SKM-1 treated with dmso at 0.1 percent for 144 hours (cell line): ENCODE measurements around the gene THBS4.
A peak's percentile ranks its signal among the peaks of the same experiment; 100 is the strongest.
"Not testable (repeated sequence)": the region's sequence is repeated elsewhere in the genome, so short reads cannot be mapped to it uniquely, and the experiment has no call there.

Experiments used
- DNase-seq: peaks from one replicate; lab custom pipeline; 2025; ENCODE audit not compliant: unreplicated experiment; lab: John Stamatoyannopoulos, UW

THBS4 gene

DNA sequence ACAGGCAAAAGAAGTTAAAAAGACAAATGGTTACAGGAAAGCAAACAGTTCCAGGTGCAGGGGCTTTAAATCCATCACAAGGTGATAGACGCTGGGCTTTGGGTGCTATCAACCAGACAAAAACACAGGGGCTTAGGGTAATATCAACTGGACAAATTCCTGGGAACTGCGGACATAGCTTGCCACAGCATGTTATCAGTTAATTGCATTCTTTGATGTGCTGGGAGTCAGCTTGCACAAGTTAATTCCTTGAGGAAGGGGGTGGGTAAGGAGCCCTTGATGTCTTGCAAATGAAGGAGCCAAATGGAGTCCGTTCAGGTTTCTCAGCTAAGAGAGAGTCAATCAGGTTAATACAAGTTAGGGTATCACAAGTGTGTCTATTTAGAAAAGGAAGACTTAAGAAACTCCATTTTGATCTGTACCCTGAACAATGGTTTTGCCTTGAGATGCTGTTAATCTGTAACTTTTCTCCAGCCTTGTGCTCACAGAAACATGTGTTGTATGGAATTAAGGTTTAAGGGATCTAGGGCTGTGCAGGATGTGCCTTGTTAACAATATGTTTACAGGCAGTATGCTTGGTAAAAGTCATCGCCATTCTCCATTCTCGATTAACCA is 76.3 kb downstream of the THBS4 start:
- DNase-seq, result not testable (repeated sequence)

DNA sequence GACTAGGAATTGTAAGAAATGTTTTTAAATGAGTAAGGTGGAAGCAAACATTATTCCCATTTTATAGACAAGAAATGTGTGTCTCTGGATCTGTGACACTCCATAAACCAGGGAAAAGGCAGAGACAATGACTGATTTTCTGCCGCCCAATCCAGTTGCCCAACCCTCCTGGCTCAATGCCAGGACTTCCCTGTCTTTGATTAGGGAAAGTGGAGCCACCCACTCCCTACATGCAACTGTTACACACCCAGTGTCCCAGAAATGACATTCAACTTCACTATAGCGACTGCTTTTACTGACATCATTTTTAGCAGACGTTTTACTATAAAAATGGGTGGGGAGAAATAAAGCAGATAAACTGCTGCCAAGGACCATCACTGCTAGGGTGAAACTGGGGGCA is 79.7 kb downstream of the THBS4 start:
- DNase-seq, result no peak

DNA sequence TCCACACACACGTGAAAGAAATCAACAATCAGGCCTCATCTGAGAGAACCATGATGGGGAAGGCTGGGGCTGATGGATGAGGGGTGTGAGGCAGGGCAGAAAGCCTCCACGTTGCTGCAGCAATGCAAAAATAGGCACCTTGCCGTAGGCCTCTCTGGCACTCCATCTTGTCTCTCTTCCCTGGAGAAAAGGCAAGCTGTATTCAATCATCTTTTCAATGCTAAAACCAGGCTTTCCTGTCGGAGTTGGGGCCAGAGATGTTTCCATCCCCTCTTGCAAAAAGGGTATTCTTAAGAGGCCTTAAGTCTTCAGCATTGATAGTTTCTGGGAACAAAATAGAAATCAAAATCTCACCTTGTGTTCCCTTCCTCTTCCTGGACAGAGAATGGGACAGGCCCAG is 80.9 kb downstream of the THBS4 start:
- no peak for DNase-seq

DNA sequence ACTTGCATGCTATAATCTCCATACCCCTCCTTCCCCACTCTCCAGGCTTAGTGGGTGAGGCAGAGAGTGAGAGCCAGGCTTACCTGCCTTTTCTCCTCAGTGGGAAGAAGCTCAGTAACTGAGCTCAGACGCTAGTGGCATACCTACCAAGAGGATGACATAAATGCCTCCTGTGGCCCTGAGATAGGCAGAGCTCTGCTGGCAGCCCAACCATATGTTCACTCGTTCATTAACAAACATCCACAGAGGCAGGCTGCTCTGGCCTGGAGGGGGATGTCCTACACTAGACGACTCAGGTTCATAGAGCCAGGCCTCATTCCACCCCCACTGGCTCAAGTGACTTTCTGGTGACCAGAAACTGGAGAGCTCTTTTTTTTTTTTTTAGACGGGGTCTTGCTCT is 81.3 kb downstream of the THBS4 start:
- DNase-seq, result no peak

DNA sequence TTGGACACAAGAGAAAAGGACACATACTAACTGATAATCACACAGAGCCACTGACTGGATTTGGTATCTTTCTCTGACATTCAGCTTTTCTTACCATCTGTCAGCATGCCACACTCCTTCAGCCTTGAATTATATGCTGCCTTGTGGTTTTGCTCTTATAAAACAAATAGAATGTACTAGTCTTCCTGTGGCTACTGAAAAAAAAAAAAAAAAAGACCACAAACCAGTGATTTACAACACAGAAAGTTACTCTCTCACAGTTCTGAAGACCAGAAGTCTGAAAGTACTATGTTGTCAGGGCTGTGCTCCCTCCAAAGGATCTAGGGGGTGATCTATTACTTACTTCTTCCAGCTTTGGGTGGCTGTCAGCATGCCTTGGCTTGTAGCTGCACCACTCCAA is 82.3 kb downstream of the THBS4 start:
- DNase-seq, result no peak

DNA sequence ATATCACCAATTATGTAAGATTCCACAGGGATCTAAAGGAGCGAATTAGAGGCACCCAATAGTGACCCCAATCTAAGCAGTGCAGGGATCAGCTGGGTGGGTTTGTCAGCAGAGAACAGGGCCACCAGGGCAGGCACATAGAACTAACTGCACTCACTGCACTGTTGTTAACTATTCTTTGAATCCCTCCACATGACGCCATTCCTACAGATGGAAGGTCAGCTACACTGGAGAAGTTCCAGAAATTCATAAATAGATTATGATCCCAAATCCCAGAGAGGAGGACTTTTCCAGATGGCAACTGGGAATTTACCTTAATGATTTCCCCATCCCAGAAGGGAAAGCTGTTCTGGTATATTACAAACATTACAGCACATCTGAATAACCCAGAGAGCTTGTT is 84.2 kb downstream of the THBS4 start:
- no peak for DNase-seq

DNA sequence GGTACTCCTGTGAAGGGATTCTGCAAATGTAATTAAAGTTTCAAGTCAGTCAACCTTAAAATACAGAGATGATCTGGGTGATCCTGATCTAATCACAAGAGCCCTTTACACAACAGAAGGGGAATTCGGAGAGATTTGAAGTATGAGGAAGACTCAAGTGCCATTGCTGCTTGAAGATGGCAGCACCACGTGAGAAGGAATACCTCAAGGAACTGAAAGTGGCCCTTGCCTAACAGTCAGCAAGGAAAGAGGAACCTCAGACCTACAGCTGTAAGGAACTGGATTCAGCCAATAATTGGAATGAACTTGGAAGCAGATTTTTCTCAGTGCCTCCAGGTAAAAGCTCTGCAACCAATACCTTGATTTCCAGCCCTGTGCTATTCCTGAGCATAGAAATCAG is 87.4 kb downstream of the THBS4 start:
- DNase-seq, result peak; percentile 77

DNA sequence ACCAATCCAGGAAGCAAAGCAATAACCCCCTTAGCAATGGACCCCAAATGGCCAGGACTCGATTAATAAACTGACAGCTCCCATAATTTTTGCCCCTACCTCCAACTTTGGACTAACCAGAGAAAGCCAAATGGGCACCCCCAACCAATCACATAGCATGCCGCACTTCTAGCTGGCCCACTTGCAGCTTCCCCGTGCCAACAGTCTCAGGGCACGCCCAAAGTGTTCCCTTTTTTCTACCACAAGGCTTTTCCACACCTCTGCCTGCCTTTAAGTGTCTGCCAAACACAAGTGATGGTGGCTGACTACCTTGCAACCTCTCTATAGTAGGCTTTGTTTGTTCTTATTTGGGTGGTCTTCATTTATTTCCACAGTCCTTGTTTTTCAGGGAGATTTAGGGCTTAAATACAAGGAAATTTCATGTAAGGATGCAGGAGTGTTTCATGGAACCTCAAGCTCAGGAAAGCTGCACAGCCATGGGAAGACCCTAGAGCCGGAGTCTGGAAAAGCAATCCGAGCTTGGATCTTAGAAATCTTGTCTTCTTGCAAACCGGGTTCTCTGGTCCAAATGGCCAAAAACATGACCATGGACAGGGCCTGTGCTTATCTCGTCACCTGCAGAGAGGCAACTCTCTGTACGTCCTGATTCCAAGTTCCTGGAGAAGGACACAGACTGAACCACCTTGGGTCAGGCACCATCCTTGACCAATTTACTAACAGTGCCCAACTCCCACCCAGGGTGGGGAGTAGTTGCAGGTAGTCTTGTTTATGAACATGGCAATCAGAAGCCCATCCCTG is 89.2 kb downstream of the THBS4 start:
- no peak for DNase-seq

DNA sequence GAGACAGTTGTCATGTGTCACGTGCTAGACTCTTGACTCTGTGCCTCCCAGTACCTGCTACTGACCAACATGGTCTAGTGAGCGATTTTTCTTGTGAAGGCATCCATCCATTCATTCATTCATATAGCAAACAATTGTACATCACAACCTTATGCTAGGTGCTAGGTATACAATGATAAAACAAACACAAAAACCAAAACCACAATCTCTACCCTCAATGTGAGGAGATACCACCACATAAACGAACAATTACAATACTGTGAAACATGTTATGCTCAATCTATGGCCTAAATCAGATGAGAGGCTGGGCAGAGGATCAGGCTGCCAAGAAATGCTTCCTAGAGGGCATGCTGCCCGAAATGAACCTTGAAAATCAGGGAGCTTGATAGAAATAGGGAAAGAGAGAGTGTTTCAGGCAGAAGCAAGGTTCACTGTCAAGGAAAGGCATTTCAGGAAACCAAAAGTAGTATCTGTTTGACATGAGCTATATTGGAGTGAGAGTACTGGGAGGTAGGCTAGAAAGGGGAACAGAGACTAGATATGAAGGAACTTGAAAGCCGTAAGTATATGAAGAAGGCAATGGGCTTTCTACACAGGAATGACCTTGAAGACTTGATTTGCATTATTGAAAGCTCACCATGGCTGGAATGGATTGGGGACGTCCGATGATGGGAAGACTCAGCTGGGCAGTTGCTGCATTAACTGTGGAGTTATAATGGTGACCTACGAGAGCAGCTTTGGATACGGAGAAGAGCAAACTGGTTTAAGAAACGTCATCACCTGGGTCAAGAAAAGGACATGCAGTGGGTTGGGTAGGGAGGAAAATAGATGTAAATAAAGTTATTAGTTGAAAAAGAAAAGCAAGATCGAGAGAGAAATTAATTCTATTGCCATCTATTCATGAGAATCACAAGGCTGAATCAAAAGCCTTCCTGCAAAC is 90.1 kb downstream of the THBS4 start:
- peak; percentile 55 for DNase-seq

DNA sequence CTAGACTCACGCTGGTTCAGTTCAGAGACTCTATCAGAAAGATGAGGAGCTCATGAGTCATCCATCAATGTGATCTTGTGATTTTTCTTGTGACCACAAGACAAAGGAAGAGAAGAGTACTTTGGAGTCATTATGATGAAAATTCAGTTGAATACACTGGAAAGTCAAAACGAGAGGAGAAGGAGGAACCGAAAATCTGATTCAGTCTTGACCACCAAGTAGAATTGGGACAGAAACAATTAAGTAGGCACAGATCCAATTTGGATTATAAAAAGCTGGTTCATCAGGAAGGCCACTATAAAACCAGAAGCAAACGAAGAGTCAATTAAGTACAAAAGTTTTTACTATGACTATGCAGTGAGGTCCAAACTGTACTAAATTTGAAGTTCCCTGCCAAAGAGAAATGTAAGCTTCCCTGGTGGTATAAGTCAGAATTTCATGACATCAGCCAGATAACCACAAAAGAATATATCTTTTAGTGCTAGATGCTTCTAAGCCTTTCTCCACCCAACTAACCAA is 90.9 kb downstream of the THBS4 start:
- DNase-seq, result peak; percentile 62

DNA sequence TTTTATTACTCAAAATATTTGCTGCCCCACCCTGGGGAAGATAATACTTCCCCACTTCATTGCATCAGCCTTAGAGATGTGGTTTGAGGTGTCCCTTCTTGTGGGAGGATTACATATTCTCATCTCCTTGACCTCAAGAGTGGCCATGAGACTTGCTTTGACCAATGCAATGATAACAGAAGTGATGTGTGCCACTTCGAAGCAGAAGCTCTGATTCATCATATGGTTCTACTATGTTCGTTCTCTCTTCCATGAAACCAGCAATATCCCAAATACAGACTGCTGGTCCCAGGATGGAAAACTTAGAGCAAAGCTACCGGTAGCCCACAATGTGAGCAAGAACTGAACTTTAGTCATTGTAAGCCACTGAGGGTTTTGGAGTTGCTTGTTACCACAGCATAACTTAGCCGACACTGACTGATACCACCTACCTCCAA is 92.0 kb downstream of the THBS4 start:
- DNase-seq, result peak; percentile 27

DNA sequence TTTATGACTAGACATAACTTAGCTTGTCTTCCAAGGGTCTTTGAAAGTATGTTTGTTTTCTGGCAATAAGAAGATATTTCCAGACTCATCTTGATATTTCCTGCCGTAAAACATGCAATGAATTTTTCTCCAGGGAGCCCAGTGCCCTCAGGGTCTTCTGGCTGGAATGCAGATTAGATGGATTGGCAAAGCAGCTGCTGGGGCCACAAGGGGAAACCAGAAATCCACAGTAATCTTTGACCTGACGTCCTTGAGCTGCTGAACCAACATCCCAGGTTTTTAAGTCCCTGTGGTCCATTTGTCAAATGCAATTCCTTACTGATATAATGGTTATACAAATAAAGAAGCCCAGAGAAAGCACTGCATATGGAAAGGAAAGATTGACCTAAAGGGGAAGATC is 93.0 kb downstream of the THBS4 start:
- no peak for DNase-seq

DNA sequence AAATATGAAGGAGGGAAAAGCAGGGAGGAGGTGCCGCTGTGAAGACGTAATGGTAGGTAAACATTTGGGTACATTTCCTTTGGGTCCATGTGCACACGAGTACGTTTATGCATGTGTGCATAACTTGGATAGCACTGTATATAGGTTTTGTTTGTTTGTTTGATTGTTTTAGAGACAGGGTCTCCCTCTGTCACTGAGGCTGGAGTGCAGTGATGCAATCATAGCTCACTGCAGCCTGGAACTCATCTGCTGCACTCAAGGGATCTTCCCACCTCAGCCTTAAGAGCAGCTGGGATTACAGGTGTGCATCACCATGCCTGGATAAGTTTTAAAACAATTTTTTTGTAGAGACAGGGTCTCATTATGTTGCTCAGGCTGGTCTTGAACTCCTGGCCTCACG is 94.0 kb downstream of the THBS4 start:
- DNase-seq, result no peak
